IMR-90 (cell line): ENCODE data around the gene NEMP1. TPM values are rescaled to one million over a fixed set of nuclear protein-coding genes. Genes with fewer than 3 reads are reported as not detected.

ENCODE experiments used
- ATAC-seq: fragments of 200-7000 bp; cut with Tn5 transposase; 2 replicates; pipeline ENCODE4 v1.9.1; 2020; ENCODE audit warnings: low read depth, mild to moderate bottlenecking, moderate library complexity
- BruUV-seq: library from RNA; stranded (reverse); fragments of 400-500 nt; replicated peaks from 2 replicates; lab custom pipeline; 2021; lab: Mats Ljungman, UMichigan
- CTCF ChIA-PET: fragments of 300-600 bp; formaldehyde crosslinking; extraction: SDS; loops from one replicate; lab custom pipeline; 2021; ENCODE audit warnings: antibody characterized with exemption; lab: Yijun Ruan, JAX
- POLR2A ChIA-PET: fragments of 300-600 bp; sonication (Branson Sonifier 250); formaldehyde crosslinking; loops from one replicate; lab custom pipeline; 2022; ENCODE audit warnings: antibody characterized with exemption; ENCODE audit not compliant: unreplicated experiment; lab: Charles Lee
- DNase-seq: peaks from one replicate; pipeline ENCODE4 v3.0.0; 2013
- H2AFZ ChIP-seq: replicated peaks from 2 replicates; pipeline ENCODE3; 2013; ENCODE audit warnings: low read length, mild to moderate bottlenecking; ENCODE audit not compliant: poor library complexity
- H2AK5ac ChIP-seq: 2 replicates; pipeline ENCODE4 v1.6.1; 2013; ENCODE audit warnings: low read depth, low read length, inconsistent platforms
- H2AK9ac ChIP-seq: replicated peaks from 2 replicates; pipeline ENCODE3; 2013; ENCODE audit warnings: mild to moderate bottlenecking, low read depth, low read length, moderate library complexity; ENCODE audit not compliant: poor library complexity
- H2BK120ac ChIP-seq: 2 replicates; pipeline ENCODE4 v1.6.1; 2013; ENCODE audit warnings: low read depth, low read length, inconsistent platforms
- H2BK15ac ChIP-seq: 3 replicates; pipeline ENCODE4 v1.6.1; 2013; ENCODE audit warnings: low read depth, low read length, inconsistent platforms
- H2BK20ac ChIP-seq: 2 replicates; pipeline ENCODE4 v1.6.1; 2013; ENCODE audit warnings: low read depth, mild to moderate bottlenecking, inconsistent platforms, low read length, moderate library complexity
- H2BK5ac ChIP-seq: 2 replicates; pipeline ENCODE4 v1.6.1; 2013; ENCODE audit warnings: mild to moderate bottlenecking, low read depth, low read length, inconsistent platforms; ENCODE audit not compliant: poor library complexity, severe bottlenecking
- H3K14ac ChIP-seq: replicated peaks from 2 replicates; pipeline ENCODE4 v1.6.1; 2013; ENCODE audit warnings: low read depth, low read length, inconsistent platforms
- H3K18ac ChIP-seq: 2 replicates; pipeline ENCODE4 v1.6.1; 2013; ENCODE audit warnings: low read depth, low read length, control low read depth
- H3K23ac ChIP-seq: 2 replicates; pipeline ENCODE4 v1.6.1; 2013; ENCODE audit warnings: low read depth, low read length, inconsistent platforms
- H3K27ac ChIP-seq: 2 replicates; pipeline ENCODE4 v1.5.1; 2013; ENCODE audit warnings: mild to moderate bottlenecking, control low read depth, low read length; ENCODE audit not compliant: insufficient read depth
- H3K27me3 ChIP-seq: 2 replicates; pipeline ENCODE4 v1.6.1; 2013; ENCODE audit warnings: low read length; ENCODE audit not compliant: control insufficient read depth, insufficient read depth
- H3K36me3 ChIP-seq: 2 replicates; pipeline ENCODE4 v1.6.1; 2013; ENCODE audit warnings: low read length, mixed read lengths; ENCODE audit not compliant: control insufficient read depth, insufficient read depth
- H3K4ac ChIP-seq: 2 replicates; pipeline ENCODE4 v1.6.1; 2013; ENCODE audit warnings: low read depth, low read length, inconsistent platforms
- H3K4me1 ChIP-seq: 2 replicates; pipeline ENCODE4 v1.6.1; 2013; ENCODE audit warnings: low read length, mixed read lengths; ENCODE audit not compliant: control insufficient read depth, insufficient read depth
- H3K4me2 ChIP-seq: 2 replicates; pipeline ENCODE4 v1.6.1; 2013; ENCODE audit warnings: low read depth, mild to moderate bottlenecking, control low read depth, low read length, moderate library complexity
- H3K4me3 ChIP-seq: 2 replicates; pipeline ENCODE4 v1.5.1; 2013; ENCODE audit warnings: low read depth, mild to moderate bottlenecking, control low read depth, low read length, moderate library complexity; ENCODE audit not compliant: insufficient read depth
- H3K56ac ChIP-seq: 2 replicates; pipeline ENCODE4 v1.6.1; 2013; ENCODE audit warnings: low read length, inconsistent platforms; ENCODE audit not compliant: insufficient read depth; ENCODE audit errors: extremely low read depth
- H3K79me1 ChIP-seq, 2 experiments: 2 replicates each; pipeline ENCODE4 v1.6.1; 2013; ENCODE audit warnings: low read length in 2 of 2, inconsistent platforms in 1 of 2, low read depth in 1 of 2
- H3K9ac ChIP-seq: 2 replicates; pipeline ENCODE4 v1.6.1; 2013; ENCODE audit warnings: low read depth, low read length, control low read depth
- H3K9me1 ChIP-seq: 2 replicates; pipeline ENCODE4 v1.6.1; 2013; ENCODE audit warnings: low read length, inconsistent platforms; ENCODE audit not compliant: insufficient read depth
- H3K9me3 ChIP-seq: 2 replicates; pipeline ENCODE4 v1.6.1; 2013; ENCODE audit warnings: low read length; ENCODE audit not compliant: control insufficient read depth, insufficient read depth
- H4K20me1 ChIP-seq: 2 replicates; pipeline ENCODE4 v1.6.1; 2013; ENCODE audit warnings: low read length, inconsistent platforms; ENCODE audit not compliant: insufficient read depth
- H4K5ac ChIP-seq: 2 replicates; pipeline ENCODE4 v1.6.1; 2013; ENCODE audit warnings: mild to moderate bottlenecking, low read depth, low read length, control low read depth
- H4K8ac ChIP-seq, 2 experiments: 2 replicates each; pipeline ENCODE4 v1.6.1; 2013; ENCODE audit warnings: low read depth in 2 of 2, low read length in 2 of 2, control low read depth in 1 of 2, inconsistent platforms in 1 of 2
- H4K91ac ChIP-seq: 2 replicates; pipeline ENCODE4 v1.6.1; 2013; ENCODE audit warnings: low read depth, low read length, inconsistent platforms; ENCODE audit not compliant: insufficient read depth
- BHLHE40 ChIP-seq: fragments of 150-350 bp; IDR thresholded peaks from 2 replicates; pipeline ENCODE4 v1.6.1; 2016; ENCODE audit warnings: mild to moderate bottlenecking, low read depth, low read length
- CEBPB ChIP-seq: IDR thresholded peaks from 2 replicates; pipeline ENCODE4 v1.6.1; 2012; ENCODE audit warnings: low read depth, low read length, improper control_type of control experiment
- CHD1 ChIP-seq: IDR thresholded peaks from 2 replicates; pipeline ENCODE4 v1.6.1; 2012; ENCODE audit warnings: low read depth, low read length, improper control_type of control experiment
- ELK1 ChIP-seq: fragments of 150-350 bp; IDR thresholded peaks from 2 replicates; pipeline ENCODE4 v1.6.1; 2016; ENCODE audit warnings: low read depth, mild to moderate bottlenecking, low read length, moderate library complexity, borderline replicate concordance
- MXI1 ChIP-seq: IDR thresholded peaks from 2 replicates; pipeline ENCODE4 v1.6.1; 2012; ENCODE audit warnings: low read depth, mild to moderate bottlenecking, low read length, moderate library complexity, borderline replicate concordance
- NFE2L2 ChIP-seq: fragments of 150-350 bp; IDR thresholded peaks from 2 replicates; pipeline ENCODE4 v1.6.1; 2016; ENCODE audit warnings: low read depth, mild to moderate bottlenecking, low read length
- POLR2A ChIP-seq: IDR thresholded peaks from 2 replicates; pipeline ENCODE4 v1.6.1; 2012; ENCODE audit warnings: mild to moderate bottlenecking, low read depth, low read length
- RAD21 ChIP-seq: IDR thresholded peaks from 2 replicates; pipeline ENCODE4 v1.6.1; 2012; ENCODE audit warnings: low read length, improper control_type of control experiment
- RCOR1 ChIP-seq: IDR thresholded peaks from 2 replicates; pipeline ENCODE4 v1.6.1; 2012; ENCODE audit warnings: mild to moderate bottlenecking, low read length, improper control_type of control experiment; ENCODE audit not compliant: insufficient replicate concordance
- RFX5 ChIP-seq: IDR thresholded peaks from 2 replicates; pipeline ENCODE4 v1.8.0; 2012; ENCODE audit warnings: low read depth, mild to moderate bottlenecking, low read length, moderate library complexity
- SMC3 ChIP-seq: fragments of 150-350 bp; IDR thresholded peaks from 2 replicates; pipeline ENCODE4 v1.6.1; 2016; ENCODE audit warnings: low read depth, mild to moderate bottlenecking, antibody characterized with exemption, low read length, moderate library complexity
- WGBS, 2 experiments: methylation state at CpG; one replicate each; pipeline versions ENCODE4 v1.1.5 to v1.1.7; 2013; ENCODE audit warnings: missing lambda C conversion rate in 2 of 2; ENCODE audit not compliant: insufficient read length in 1 of 2; ENCODE audit errors: extremely low coverage in 2 of 2; 5-methylcytosine and 5-hydroxymethylcytosine counted together
- dilution Hi-C: fragments of 300-500 bp; cut with HindIII; formaldehyde crosslinking; loops from one replicate; pipeline ENCODE4 v1.14.3; 2018; ENCODE audit warnings: low sequenced_read_pairs; ENCODE audit not compliant: unreplicated experiment
- in situ Hi-C: fragments of 300-500 bp; cut with MboI; formaldehyde crosslinking; loops from 3 replicates; pipeline ENCODE4 v1.14.3; 2019; ENCODE audit warnings: low sequenced_read_pairs, inconsistent platforms, mixed read lengths
- intact Hi-C: fragments of 100-400 bp; cut with micrococcal nuclease; formaldehyde crosslinking; loops from 2 replicates; pipeline ENCODE4 v1.10.0; 2022
- polyA plus RNA-seq, 3 experiments: library from polyadenylated mRNA; depleted of rRNA; stranded (reverse); fragments of >200 nt; gene quantifications; 2 replicates each; pipeline ENCODE4 v1.2.3, GENCODE V29; 2012; ENCODE audit warnings: low replicate concordance in 1 of 3
- total RNA-seq: library from RNA; depleted of rRNA; stranded (reverse); fragments of >200 nt; gene quantifications from 2 replicates; pipeline ENCODE4 v1.2.3, GENCODE V29; 2012
- TF ChIP-seq, protein P1 (sequence below): fragments of 150-350 bp; IDR thresholded peaks from 2 replicates; pipeline ENCODE4 v1.6.1; 2017; ENCODE audit warnings: mild to moderate bottlenecking, antibody characterized with exemption, low read length, low read depth
- TF ChIP-seq, protein P2 (sequence below): conservative IDR thresholded peaks from 2 replicates; pipeline ENCODE4 v1.5.1; 2012; ENCODE audit warnings: mild to moderate bottlenecking, low read depth, low read length, improper control_type of control experiment

NEMP1 gene
- total and polyA plus RNA-seq, 2 of the 4 experiments (the other 2 are of a cell fraction), result 8.9 to 10.9 TPM

GRCh38 chr12:57006809-57007475 is 71.6 kb downstream of the NEMP1 start:
- H2BK120ac ChIP-seq, result peak overlapping the region; percentile 19
- no peaks in the 10 kb centered on the region; the same call in 1 of the 2 replicates for H3K27me3 ChIP-seq
- peak overlapping the region; percentile 38; the same call in 1 of the 2 replicates for H3K56ac ChIP-seq
- H2BK5ac ChIP-seq, result no peak overlapping the region
- H4K5ac ChIP-seq, result peak overlapping the region; percentile 0; the same call in 1 of the 2 replicates
- H3K36me3 ChIP-seq, result peaks cover 26% of the 10 kb centered on the region
- H3K4me2 ChIP-seq, result peak overlapping the region; percentile 53
- POLR2A ChIA-PET, result interaction anchor here (0.6 kb wide), 1 partner anchor 691 kb away, joined by 6 read pairs; no protein-coding TSS in a partner anchor
- H3K14ac ChIP-seq, result peak overlapping the region; percentile 79
- H3K9me3 ChIP-seq, result no peaks in the 10 kb centered on the region
- peak overlapping the region; percentile 71 for H3K4ac ChIP-seq
- DNase-seq (no peak), ATAC-seq (no peak)
- peak overlapping the region; percentile 52 for H4K91ac ChIP-seq
- H3K4me1 ChIP-seq, result peaks cover 6% of the 10 kb centered on the region
- no peak overlapping the region for H3K18ac ChIP-seq
- no TSS peak for BruUV-seq
- CTCF ChIA-PET, result interaction anchor here (1.0 to 2.2 kb wide), 3 partner anchors 56 to 105 kb away, joined by 3 to 8 read pairs (median 3); partner anchors contain the start of gene STAT6
- H4K20me1 ChIP-seq, result peaks cover 11% of the 10 kb centered on the region
- peak overlapping the region; percentile 11 for H2AK9ac ChIP-seq
- peak overlapping the region; percentile 18 for H3K4me3 ChIP-seq
- H3K9me1 ChIP-seq, result peaks cover 5% of the 10 kb centered on the region; the same call in 1 of the 2 replicates
- intact Hi-C loops, result loop anchor here (10.0 kb wide), 1 partner anchor 362 kb away; the partner anchor contains the start of gene ATP5F1B
- dilution Hi-C loops, result no loop called here
- in situ Hi-C loops, result loop anchor here (5.0 to 10.0 kb wide), 2 partner anchors 105 to 372 kb away; partner anchors contain the start of genes BAZ2A and STAT6
- no peak overlapping the region for H3K27ac ChIP-seq
- peak overlapping the region; percentile 93 for H2AFZ ChIP-seq
- no peak overlapping the region for H2BK20ac ChIP-seq
- WGBS, 2 experiments, result 53% methylated on average over 3 of the region's 10 CpGs; no CpG with 5 or more reads in 1 of the 2 experiments
- peaks cover 24 to 47% of the 10 kb centered on the region in 2 experiments for H3K79me1 ChIP-seq
- peak overlapping the region; percentile 90 for H2AK5ac ChIP-seq
- H3K23ac ChIP-seq, result peak overlapping the region; percentile 35
- peak overlapping the region in 1 of 2 experiments; percentile 84; a peak in 3 of 4 replicates for H4K8ac ChIP-seq
- peak overlapping the region; percentile 61 for H3K9ac ChIP-seq
- H2BK15ac ChIP-seq, result peak overlapping the region; percentile 81; the same call in 1 of the 3 replicates
- TF ChIP-seq POLR2A (no peak), MXI1 (no peak), RFX5 (no peak), RCOR1 (no peak), CHD1 (no peak), CEBPB (no peak), NFE2L2 (no peak), ELK1 (no peak), RAD21 (no peak), SMC3 (no peak), BHLHE40 (no peak)
- TF ChIP-seq, protein P1, sequence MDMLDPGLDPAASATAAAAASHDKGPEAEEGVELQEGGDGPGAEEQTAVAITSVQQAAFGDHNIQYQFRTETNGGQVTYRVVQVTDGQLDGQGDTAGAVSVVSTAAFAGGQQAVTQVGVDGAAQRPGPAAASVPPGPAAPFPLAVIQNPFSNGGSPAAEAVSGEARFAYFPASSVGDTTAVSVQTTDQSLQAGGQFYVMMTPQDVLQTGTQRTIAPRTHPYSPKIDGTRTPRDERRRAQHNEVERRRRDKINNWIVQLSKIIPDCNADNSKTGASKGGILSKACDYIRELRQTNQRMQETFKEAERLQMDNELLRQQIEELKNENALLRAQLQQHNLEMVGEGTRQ, result no peak
- TF ChIP-seq, protein P2, sequence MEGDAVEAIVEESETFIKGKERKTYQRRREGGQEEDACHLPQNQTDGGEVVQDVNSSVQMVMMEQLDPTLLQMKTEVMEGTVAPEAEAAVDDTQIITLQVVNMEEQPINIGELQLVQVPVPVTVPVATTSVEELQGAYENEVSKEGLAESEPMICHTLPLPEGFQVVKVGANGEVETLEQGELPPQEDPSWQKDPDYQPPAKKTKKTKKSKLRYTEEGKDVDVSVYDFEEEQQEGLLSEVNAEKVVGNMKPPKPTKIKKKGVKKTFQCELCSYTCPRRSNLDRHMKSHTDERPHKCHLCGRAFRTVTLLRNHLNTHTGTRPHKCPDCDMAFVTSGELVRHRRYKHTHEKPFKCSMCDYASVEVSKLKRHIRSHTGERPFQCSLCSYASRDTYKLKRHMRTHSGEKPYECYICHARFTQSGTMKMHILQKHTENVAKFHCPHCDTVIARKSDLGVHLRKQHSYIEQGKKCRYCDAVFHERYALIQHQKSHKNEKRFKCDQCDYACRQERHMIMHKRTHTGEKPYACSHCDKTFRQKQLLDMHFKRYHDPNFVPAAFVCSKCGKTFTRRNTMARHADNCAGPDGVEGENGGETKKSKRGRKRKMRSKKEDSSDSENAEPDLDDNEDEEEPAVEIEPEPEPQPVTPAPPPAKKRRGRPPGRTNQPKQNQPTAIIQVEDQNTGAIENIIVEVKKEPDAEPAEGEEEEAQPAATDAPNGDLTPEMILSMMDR, result no peak
